Osteoblast (primary cell): ENCODE results near the gene ADAMTSL1. TPM values are rescaled to one million over a fixed set of nuclear protein-coding genes. Genes with fewer than 3 reads are reported as not detected.

Source experiments
- DNase-seq: peaks from one replicate; pipeline ENCODE4 v3.0.0; 2011; ENCODE audit warnings: low spot score, mixed read lengths; ENCODE audit not compliant: insufficient read length; ENCODE audit errors: missing footprints
- H2AFZ ChIP-seq: 2 replicates; pipeline ENCODE4 v1.6.0; 2011; ENCODE audit warnings: mild to moderate bottlenecking, low read length
- H3K27ac ChIP-seq: 2 replicates; pipeline ENCODE4 v1.5.1; 2011; ENCODE audit warnings: mild to moderate bottlenecking, low read depth, low read length, moderate library complexity
- H3K27me3 ChIP-seq: 2 replicates; pipeline ENCODE4 v1.6.0; 2012; ENCODE audit warnings: mild to moderate bottlenecking, control low read depth, inconsistent platforms, low read length, moderate library complexity; ENCODE audit not compliant: insufficient read depth
- H3K36me3 ChIP-seq: 2 replicates; pipeline ENCODE4 v1.5.1; 2011; ENCODE audit warnings: mild to moderate bottlenecking, low read length, control low read depth, moderate library complexity; ENCODE audit not compliant: insufficient read depth
- H3K4me1 ChIP-seq: 2 replicates; pipeline ENCODE4 v1.5.1; 2011; ENCODE audit warnings: mild to moderate bottlenecking, low read length, control low read depth, moderate library complexity; ENCODE audit not compliant: insufficient read depth
- H3K4me2 ChIP-seq: 2 replicates; pipeline ENCODE4 v1.6.0; 2011; ENCODE audit warnings: mild to moderate bottlenecking, low read length; ENCODE audit not compliant: insufficient read depth
- H3K4me3 ChIP-seq: fragments of 200-600 bp; sonication (generic); 3 replicates; pipeline ENCODE4 v1.5.1; 2012; ENCODE audit warnings: mild to moderate bottlenecking, low read length, inconsistent platforms; ENCODE audit not compliant: insufficient read depth
- H3K79me2 ChIP-seq: 2 replicates; pipeline ENCODE4 v1.6.0; 2012; ENCODE audit warnings: mild to moderate bottlenecking, low read length, control low read depth, inconsistent platforms; ENCODE audit not compliant: insufficient read depth
- H3K9me3 ChIP-seq: 2 replicates; pipeline ENCODE4 v1.5.1; 2011; ENCODE audit warnings: low read depth, low read length, control low read depth
- H4K20me1 ChIP-seq: 2 replicates; pipeline ENCODE4 v1.6.0; 2012; ENCODE audit warnings: mild to moderate bottlenecking, low read length, control low read depth; ENCODE audit not compliant: insufficient read depth
- CTCF ChIP-seq: IDR thresholded peaks from 2 replicates; pipeline ENCODE4 v1.5.1; 2011; ENCODE audit warnings: mild to moderate bottlenecking, low read depth, low read length, moderate library complexity; ENCODE audit errors: extremely low read depth
- total RNA-seq: library from RNA; depleted of rRNA; stranded (reverse); fragments of >200 nt; gene quantifications from 2 replicates; pipeline ENCODE4 v1.2.3, GENCODE V29; 2012

ADAMTSL1 gene
- total RNA-seq, 1 donor, result 54.3 TPM

- Histone ChIP-seq H3K79me2 (peaks cover 65% of the 10 kb centered on the region), H2AFZ (no peak overlapping the region), H4K20me1 (no peaks in the 10 kb centered on the region), H3K27me3 (no peaks in the 10 kb centered on the region), H3K36me3 (peaks cover 19% of the 10 kb centered on the region), H3K4me1 (peaks cover 41% of the 10 kb centered on the region), H3K27ac (no peak overlapping the region), H3K4me3 (no peak overlapping the region), H3K4me2 (no peak overlapping the region), H3K9me3 (no peaks in the 10 kb centered on the region)
- no peak for DNase-seq
- TF ChIP-seq CTCF, result no peak
These were observed 125.0 kb downstream of the ADAMTSL1 start for GRCh38 chr9:18598969-18599368.

- peaks cover 12% of the 10 kb centered on the region for H3K36me3 ChIP-seq
- no peaks in the 10 kb centered on the region for H3K9me3 ChIP-seq
- DNase-seq, result no peak
- H3K4me1 ChIP-seq, result peaks cover 46% of the 10 kb centered on the region
- H4K20me1 ChIP-seq, result no peaks in the 10 kb centered on the region
- peaks cover 51% of the 10 kb centered on the region for H3K79me2 ChIP-seq
- H3K4me2 ChIP-seq, result no peak overlapping the region
- H3K27me3 ChIP-seq, result no peaks in the 10 kb centered on the region
- H3K27ac ChIP-seq, result no peak overlapping the region
- no peak for TF ChIP-seq CTCF
- H3K4me3 ChIP-seq, result no peak overlapping the region
- no peak overlapping the region for H2AFZ ChIP-seq
These were observed 127.1 kb downstream of the ADAMTSL1 start for GRCh38 chr9:18601026-18601425.

GRCh38 chr9:18601956-18602355 is 128.0 kb downstream of the ADAMTSL1 start:
- TF ChIP-seq CTCF, result no peak
- H3K79me2 ChIP-seq, result peaks cover 49% of the 10 kb centered on the region
- no peak for DNase-seq

GRCh38 chr9:18604767-18605730 is 131.1 kb downstream of the ADAMTSL1 start:
- Histone ChIP-seq H3K4me2 (peak overlapping the region; percentile 40), H3K79me2 (peaks cover 55% of the 10 kb centered on the region), H3K27me3 (no peaks in the 10 kb centered on the region), H3K27ac (peak overlapping the region; percentile 44), H3K4me1 (peaks cover 37% of the 10 kb centered on the region), H2AFZ (no peak overlapping the region), H3K4me3 (no peak overlapping the region), H3K9me3 (no peaks in the 10 kb centered on the region), H4K20me1 (no peaks in the 10 kb centered on the region), H3K36me3 (peaks cover 12% of the 10 kb centered on the region)
- no peak for DNase-seq
- no peak for TF ChIP-seq CTCF

More at GRCh38 chr9:18601956-18602355, 128.0 kb downstream of the ADAMTSL1 start:
- Histone ChIP-seq H3K27ac (peak overlapping the region; percentile 1), H3K36me3 (peaks cover 12% of the 10 kb centered on the region), H4K20me1 (no peaks in the 10 kb centered on the region), H3K9me3 (no peaks in the 10 kb centered on the region), H2AFZ (no peak overlapping the region), H3K4me1 (peaks cover 47% of the 10 kb centered on the region), H3K27me3 (no peaks in the 10 kb centered on the region), H3K4me3 (no peak overlapping the region), H3K4me2 (no peak overlapping the region)
